ENCODE data around the gene ATP6V0E1.
A peak's percentile ranks its signal among the peaks of the same experiment; 100 is the strongest.

Gene ATP6V0E1

GRCh38 chr5:172954751-172955159 is 28.8 kb upstream of the ATP6V0E1 start:
- FAIRE-seq = no peak

DNA sequence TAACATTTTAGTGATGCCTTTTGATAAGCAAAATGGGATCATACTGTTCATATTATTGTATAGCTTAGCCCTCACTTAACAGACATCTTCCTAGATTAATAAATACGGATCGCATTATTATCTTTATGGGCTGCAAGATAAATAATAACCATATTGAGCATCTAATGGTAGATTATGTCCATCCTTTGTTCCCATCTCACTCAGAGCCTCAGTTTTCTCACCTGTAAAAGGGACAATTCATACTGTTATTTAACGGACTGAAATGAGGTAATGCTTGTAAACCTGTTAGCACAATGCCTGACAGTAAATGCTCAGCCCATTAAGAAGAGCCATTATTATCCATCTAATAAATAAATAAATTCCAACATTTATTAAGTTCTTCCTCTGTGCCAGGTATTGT is 27.3 kb upstream of the ATP6V0E1 start:
- DNase-seq (ENCODE audit: extremely low spot score, insufficient read length, low read depth) (no peak), FAIRE-seq (no peak)

More at GRCh38 chr5:172954751-172955159, 28.8 kb upstream of the ATP6V0E1 start:
- no peak for DNase-seq (ENCODE audit: extremely low spot score, insufficient read length, low read depth)

- FAIRE-seq (no peak), DNase-seq (ENCODE audit: extremely low spot score, insufficient read length, low read depth) (no peak)
These were observed 26.6 kb upstream of the ATP6V0E1 start for GRCh38 chr5:172956936-172957335.

DNA sequence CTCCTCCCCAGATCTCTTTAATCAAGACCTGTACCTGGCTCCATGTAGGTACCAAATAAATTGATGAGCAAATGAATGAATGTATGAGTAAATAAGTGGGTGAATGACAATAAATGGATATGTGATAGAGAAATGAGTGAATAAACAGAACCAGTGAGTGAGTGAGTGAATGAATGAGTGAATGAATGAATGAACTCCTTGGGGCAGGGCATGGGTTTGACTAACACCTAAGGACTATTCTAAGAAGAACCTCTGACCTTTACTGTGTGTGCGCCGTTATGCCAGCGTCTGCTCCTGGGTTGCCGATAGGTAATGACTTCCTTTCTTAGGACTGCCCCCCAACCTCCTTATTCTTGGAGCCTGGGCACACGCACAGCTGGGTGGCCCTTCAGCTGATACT is 26.1 kb upstream of the ATP6V0E1 start:
- FAIRE-seq = no peak
- no peak for DNase-seq (ENCODE audit: extremely low spot score, insufficient read length, low read depth)

GRCh38 chr5:172958331-172959046 is 25.1 kb upstream of the ATP6V0E1 start:
- FAIRE-seq (no peak), DNase-seq (ENCODE audit: extremely low spot score, insufficient read length, low read depth) (peak; percentile 88)

- no peak for DNase-seq (ENCODE audit: extremely low spot score, insufficient read length, low read depth)
- FAIRE-seq = no peak
These were observed 23.5 kb upstream of the ATP6V0E1 start for GRCh38 chr5:172959824-172960799.

DNA sequence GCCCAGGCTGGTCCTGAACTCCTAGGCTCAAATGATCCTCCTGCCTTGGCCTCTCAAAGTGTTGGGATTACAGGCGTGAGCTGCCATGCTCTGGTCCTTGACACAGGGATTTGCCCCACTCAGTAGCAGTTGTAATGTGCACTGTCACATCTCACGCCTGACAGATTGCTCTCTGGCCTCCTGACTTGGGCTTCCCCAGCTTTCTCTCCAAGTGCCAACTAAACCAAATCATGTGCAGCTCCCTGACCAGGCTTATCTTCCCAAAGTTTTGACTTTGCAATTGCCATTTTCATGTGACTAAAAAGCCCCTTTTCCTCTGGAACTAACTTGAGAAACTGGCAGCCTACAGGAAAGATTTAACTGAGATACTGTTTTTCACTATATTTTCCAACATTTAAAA is 13.7 kb upstream of the ATP6V0E1 start:
- FAIRE-seq (no peak), DNase-seq (ENCODE audit: extremely low spot score, insufficient read length, low read depth) (no peak)

DNA sequence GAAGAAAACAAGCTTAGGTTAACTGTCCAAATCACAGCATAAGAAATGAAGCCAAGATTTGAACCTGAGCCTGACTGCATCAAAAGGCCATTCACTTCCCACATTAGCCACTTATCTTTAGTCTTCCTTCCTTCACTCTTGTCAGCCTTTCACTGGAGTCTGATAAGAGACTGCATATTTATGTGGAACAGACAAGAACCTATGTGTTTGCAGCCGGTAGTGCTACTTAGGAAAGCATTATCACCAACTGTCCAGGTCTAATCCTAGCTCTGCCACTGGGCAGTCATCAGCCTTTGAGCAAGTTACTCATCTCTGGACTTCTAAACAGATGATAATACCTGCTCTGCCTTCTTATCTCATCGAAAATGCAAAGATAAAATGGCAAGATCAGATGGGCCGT is 12.1 kb upstream of the ATP6V0E1 start:
- FAIRE-seq = no peak
- DNase-seq (ENCODE audit: extremely low spot score, insufficient read length, low read depth) = no peak

- DNase-seq (ENCODE audit: extremely low spot score, insufficient read length, low read depth) (no peak), FAIRE-seq (no peak)
These were observed 11.0 kb upstream of the ATP6V0E1 start for GRCh38 chr5:172972552-172972951.

- FAIRE-seq (no peak), DNase-seq (ENCODE audit: extremely low spot score, insufficient read length, low read depth) (no peak)
These were observed 10.2 kb upstream of the ATP6V0E1 start for GRCh38 chr5:172973127-172973916.

DNA sequence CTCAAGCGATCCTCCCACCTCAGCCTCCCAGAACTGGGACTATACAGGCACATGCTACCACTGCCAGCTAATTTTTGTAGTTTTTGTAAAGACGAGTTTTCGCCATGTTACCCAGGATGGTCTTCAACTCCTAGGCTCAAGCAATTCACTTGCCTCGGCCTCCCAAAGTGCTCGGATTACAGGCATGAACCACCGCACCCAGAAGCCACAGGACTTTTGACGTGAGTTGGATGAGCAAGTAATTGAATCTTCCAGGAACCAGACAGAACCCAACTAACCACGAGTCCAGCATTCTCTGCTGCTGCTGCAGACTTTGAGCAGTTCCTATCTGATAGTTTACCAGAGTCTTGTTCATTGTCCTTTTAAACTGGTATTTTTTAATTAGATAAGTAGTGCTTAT is 9.6 kb upstream of the ATP6V0E1 start:
- FAIRE-seq = no peak
- no peak for DNase-seq (ENCODE audit: extremely low spot score, insufficient read length, low read depth)

GRCh38 chr5:172975289-172975688 is 8.3 kb upstream of the ATP6V0E1 start:
- FAIRE-seq = no peak
- DNase-seq (ENCODE audit: extremely low spot score, insufficient read length, low read depth) = no peak

GRCh38 chr5:172979778-172980177 is 3.8 kb upstream of the ATP6V0E1 start:
- FAIRE-seq = no peak
- no peak for DNase-seq (ENCODE audit: extremely low spot score, insufficient read length, low read depth)

GRCh38 chr5:172981931-172982330 is 1.6 kb upstream of the ATP6V0E1 start:
- DNase-seq (ENCODE audit: extremely low spot score, insufficient read length, low read depth) (no peak), FAIRE-seq (no peak)

DNA sequence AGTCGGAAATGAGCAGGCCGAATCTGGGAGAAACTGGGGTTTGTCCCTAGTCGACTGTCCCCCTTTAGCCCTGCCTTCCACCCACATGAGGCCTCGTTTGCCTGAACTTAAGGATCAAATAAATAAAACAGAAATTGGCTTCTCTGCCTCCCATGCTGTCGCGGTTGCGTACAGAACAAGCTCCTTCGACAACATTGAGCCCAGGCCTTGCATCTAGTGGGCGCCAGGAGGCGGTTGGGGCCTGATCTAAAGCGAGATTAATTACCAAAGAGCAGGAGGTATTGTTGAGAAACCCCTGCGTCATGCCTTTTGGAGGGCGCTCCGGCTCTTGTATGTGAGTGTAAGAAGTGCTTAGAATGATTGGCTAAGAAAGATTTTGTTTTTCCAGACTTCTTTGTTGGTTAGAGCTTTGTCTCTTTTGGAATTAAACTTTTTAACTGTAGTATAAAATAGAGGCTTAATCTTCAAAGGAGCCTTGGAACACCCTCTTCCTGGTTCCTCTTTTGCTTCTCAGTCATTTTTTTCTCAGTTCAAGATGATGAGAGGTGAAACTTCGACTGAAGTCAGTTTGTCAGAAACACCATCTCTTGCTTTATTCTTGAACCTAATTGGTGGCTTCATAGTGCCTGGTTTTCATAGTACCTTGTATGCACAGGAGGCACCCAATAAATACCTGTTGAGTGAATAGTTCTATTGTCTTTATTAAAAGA is 828 bp downstream of the ATP6V0E1 start:
- DNase-seq (ENCODE audit: extremely low spot score, insufficient read length, low read depth) = peak; percentile 51
- peak; percentile 81 for FAIRE-seq

DNA sequence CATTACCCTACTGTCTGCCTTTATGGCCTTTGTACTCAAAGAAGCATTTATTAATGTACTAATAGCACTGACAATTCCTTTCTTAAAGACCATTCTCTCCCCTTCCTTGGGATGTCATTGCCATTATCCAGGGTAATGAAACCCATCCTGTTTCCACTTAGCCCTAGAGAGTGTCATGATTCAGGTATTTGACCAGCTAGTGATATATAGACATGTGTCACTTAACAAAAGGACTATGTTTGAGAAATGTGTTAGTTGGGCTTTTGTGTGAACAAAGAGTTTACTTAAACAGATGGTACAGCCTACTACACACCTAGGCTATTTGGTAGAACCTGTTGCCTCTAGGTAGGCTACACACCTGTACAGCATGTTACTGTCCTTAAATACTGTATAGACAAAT is 2.0 kb downstream of the ATP6V0E1 start:
- no peak for FAIRE-seq
- DNase-seq (ENCODE audit: extremely low spot score, insufficient read length, low read depth) = no peak

- DNase-seq (ENCODE audit: extremely low spot score, insufficient read length, low read depth) = no peak
- FAIRE-seq = no peak
These were observed 4.7 kb downstream of the ATP6V0E1 start for GRCh38 chr5:172988276-172988675.

DNA sequence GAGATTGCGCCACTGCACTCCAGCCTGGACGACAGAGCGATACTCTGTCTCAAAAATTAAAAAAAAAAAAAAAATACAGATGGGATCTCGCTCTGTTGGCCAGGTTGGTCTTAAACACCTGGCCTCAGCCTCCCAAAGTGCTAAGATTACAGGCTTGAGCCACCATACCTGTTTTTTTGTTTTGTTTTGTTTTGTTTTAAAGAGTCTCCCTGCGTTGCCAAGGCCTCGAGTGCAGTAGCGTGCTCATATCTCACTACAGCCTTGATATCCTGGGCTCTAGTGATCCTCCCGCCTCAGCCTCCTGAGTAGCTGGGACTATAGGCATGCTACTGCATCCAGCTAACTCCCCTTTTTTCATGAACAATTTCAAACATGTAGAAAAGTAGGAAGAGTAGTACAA is 7.2 kb downstream of the ATP6V0E1 start:
- no peak for DNase-seq (ENCODE audit: extremely low spot score, insufficient read length, low read depth)
- no peak for FAIRE-seq

DNA sequence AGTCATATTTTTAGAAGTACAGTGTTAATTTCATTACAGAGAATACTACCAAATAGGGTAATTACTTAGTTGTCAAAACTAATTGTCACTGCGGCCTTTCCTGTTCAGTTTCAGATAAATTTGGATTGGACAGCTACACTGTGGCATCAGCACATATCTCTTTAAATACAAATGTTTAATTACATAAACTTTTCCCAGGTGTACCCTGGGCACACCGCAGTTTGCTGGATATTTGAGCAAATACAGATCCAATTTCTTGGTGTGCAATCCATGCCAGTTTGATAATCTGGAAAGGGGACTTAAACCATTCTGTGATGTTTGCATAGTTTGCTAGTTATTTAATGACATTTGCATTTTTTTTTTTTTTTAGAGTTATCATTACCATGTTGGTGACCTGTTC is 10.8 kb downstream of the ATP6V0E1 start:
- FAIRE-seq (no peak), DNase-seq (ENCODE audit: extremely low spot score, insufficient read length, low read depth) (no peak)
